HG02973 (cell line): ENCODE data around the gene LINGO1.

Source experiments
- ATAC-seq: cut with Tn5 transposase; IDR thresholded peaks from one replicate; pipeline ENCODE4 v1.9.1; 2021; ENCODE audit warnings: moderate library complexity; ENCODE audit not compliant: unreplicated experiment

LINGO1 gene

DNA sequence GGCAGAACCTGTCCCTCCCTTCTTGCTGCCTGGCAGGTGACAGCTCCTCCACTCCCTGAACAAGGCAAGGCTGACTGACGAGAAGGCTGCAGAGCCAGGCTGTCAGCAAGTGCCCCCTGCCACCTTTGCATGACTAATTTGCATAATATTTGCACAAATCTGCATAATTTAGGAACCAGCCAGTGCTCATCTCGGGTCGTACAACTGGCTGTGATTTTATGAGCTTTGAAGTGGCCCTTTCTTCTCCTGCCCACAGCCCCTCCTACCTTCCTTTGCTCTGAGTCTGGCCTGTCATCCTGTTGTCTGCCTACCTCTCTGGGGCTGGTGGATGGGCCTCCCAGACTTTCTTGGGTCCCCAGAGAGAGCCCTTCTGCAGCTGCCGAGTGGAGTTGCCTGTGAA lies 58.9 kb downstream of the LINGO1 start:
- ATAC-seq = no peak

DNA sequence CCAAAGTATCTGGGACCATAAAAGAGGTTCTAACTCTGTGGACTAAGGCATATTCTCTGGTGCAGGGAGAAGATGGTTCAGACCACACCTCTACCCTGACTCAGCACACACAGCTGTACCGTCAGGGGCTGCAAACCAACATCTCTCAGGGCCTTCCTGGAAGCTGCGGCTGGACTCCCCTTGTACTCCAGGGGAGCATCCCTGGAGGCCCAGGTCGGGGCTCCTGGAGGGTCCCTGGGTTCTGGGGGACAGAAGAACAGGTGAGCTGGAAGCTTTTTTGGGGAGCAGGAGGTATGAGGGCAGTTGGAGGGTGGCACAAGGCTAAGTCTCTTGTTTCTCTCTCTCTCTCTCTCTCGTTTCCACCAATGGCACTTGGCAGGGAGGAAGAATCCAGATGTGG lies 60.5 kb downstream of the LINGO1 start:
- no peak for ATAC-seq

DNA sequence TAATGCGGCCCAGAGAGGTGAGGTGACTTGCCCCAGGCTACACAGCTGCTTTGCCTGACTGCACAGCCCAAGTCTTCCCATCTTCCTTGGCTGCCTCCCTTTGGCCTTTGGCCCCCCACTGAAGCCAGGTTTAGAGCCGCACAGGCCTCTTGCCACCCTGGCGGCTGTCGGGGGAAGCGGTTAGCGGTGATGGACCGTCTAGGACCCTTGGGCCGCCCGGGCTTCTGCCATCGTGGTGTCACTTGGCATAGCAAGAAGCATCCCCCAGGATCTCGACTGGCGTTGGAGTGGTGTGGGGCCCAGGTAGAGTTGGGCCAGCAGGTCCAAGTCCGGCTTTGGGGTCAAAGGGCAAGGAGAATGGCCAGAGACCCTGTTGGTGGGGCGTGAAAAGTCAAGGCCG lies 61.0 kb downstream of the LINGO1 start:
- ATAC-seq = no peak

DNA sequence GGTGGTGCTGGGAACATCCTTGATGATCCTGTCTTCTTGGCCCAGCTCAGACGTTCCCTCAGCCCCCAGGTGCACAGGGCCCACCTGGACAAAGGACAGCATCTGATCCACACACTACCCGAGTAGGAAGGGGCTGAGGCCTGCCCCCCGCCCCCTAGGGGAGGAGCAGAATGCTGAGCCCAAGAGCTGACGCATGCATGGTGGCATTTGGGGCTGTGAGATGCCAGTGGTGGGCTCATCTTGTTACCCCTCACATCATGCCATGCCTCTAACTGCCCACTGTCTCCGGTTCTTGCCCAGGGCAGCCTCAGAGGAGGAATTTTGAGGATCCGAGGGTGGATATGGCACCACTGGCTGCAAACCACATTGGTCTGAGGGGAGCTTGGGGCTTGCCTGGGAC lies 61.5 kb downstream of the LINGO1 start:
- no peak for ATAC-seq

DNA sequence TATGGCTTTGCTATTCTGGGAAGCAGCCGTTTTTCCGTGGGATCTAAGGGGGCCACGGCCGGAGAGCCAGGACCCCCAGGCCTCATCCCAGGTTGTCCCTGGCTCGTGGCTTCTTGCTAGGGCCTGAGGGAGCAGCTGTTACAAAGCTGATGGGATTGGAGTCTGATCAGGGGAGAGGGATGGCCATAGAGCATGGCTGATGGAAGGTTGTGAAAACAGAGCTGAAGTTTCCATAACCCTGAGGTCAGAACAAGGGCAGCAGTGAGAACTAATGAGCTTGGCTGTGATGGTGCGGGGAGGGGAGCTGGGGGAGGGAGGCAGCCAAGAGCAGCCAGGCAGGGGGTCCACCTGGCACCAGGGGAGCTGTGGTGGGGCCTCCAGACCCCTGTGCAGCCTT lies 63.0 kb downstream of the LINGO1 start:
- ATAC-seq = no peak

DNA sequence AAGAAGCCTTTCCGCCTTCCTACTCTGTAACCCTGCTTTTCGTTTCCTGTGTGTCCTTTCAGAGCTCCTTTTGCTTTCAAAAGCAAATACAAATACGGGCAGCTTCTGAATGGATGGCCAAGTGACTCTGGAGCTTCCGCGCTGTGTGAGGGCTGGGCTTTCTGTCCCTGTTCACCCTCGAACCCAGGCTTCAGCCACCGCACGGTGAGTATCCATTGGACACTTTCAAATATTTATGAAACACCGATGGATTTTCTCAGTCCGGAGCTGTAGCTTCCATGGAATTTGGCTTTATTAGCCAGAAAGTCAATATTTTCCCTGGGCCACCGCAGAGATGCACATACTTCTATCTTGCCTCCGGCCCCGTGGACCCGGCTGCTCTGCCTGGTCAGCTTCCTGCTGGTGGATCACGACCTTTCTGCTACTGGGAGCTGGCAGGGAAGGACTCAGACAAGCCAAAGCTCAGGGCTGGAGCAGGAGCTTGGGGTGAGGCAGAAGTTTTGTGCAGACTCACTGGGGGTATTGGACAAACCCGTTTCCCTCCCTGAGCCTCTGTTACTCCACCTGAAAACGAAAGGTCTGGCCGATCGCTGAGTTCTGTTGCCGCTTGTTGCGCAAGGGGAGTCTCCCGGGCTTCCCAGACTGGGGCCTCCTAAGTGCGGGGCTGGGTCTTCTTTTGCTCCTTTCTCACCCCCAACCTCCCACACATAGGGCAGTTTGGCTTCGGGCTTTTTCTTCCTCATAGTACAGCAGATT lies 63.6 kb downstream of the LINGO1 start:
- ATAC-seq = no peak

DNA sequence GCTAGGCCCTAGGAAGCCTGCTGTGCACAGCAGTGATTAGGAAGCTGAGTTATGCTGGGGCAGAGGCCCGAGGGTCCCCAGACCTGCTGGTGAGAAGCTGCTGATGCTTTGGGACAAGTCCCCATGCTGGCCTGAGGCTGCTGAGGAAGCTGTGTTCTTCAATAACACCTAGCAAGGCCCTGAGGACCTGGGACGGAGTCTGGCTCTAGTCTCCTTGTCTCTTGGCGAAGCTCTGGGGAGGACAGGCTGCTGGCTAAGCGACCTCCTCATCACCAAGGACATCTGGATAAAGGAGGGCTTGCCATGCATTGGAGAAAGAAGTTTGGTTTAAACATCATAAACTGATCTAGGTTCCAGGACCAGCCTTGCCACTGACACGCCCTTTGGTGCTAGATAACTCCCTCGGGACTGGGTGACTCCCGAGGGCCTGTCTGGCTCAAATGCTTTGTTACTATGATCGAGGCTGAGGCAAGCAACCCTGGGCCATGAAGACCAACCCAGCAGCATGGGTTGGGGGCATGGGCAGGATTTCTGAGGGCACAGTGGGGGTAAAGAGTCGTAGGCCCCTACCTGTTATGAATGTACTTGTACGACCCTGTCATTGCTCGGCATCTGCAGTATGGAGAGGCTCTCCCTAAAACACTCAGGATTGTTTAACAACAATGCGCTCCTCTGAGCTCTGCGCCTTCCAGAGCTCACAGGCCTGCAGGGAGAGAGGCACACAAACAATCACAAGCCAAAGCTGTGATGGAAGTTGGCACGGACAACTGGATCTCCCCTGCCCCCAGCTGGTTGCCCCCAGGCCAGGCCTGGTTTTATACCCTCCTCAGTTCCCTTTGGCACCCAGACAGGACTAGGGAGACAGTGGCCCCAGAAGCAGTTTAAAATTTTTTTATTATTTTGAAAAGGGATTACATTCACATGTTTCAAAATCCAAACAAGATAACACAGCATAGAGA lies 64.4 kb downstream of the LINGO1 start:
- ATAC-seq = no peak

DNA sequence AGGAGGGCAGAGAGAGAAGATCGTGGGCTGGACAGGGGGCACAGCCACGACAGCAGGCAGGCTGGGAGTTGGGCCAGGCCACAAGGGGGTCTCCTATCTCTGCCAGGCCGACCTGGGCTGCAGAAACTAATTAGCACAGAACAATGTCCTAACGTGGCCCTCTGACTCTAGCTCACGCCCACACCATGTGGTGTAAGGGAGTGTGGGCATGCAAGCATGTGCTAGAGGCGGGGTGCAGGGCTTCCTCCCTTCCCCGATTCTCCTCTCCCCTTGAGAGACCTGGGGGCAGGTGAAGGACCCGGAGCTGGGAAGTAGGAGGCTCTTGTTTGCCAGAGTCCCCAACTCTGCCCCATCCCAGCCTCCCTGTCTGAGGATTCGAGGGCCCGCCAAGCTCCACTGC lies 65.5 kb downstream of the LINGO1 start:
- ATAC-seq = no peak

DNA sequence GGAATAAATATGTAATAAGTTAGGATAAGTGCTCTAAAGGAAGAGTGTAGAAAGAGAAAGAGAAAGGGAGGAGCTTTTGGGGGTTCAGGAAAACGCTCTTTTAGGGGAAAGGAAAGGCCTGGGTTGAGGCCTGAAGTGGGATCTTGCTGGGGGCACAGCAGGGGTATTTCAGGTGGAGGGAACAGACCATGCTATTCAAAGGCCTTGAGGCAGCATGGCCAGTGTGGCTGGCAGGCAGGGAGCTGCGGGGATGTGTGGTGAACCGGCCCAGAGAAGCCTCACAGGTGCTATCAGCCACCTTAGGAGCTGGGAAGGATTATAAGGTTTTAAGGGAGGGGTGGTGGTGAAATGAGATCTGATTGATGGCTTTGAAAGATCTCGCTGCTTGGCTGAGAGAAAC lies 66.6 kb downstream of the LINGO1 start:
- ATAC-seq = no peak

DNA sequence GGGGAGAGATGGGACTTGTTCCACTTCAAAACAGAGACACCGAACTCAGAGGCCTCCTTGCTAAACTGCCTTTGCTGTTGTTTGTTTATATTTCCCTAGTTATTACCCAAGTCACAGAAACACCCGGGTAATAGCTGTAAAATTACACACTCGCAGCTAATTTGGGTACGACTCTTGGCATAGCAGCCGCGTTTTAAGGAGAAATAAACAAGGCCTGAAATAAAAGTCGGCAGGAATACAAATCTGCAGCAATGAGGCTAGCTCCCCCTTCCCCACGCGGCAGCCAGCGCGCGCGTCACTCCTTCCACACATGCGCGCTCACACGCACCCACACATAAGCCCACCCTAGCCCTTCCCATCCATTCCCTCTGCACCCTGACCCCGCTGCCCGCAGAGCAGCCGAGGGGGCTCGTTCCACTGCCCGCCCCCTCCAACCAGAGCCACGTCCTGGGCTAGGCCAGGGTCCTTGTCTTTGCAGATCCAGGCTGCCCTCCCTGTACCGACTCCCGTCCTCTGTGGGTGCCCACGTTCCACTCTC lies 67.3 kb downstream of the LINGO1 start:
- no peak for ATAC-seq

DNA sequence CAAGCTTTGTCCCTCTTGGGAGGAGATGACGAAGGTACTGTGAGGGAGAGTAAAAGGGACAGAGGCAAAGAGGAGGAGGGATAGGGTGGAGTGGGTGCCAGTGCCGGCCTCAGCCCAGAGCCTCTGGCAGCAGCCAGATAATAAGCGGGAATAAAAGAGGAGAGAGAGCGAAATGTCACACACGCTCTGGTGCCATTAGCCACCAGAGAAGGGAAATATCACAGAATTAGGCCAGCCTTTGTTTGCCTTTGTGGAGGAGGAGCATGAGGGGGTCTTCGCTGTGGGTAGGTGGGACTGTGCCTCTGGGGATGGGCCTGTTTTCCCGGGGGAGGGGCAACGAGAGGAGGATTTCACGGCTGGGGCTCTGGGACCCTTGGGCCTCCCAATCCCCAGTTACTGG lies 67.8 kb downstream of the LINGO1 start:
- no peak for ATAC-seq

DNA sequence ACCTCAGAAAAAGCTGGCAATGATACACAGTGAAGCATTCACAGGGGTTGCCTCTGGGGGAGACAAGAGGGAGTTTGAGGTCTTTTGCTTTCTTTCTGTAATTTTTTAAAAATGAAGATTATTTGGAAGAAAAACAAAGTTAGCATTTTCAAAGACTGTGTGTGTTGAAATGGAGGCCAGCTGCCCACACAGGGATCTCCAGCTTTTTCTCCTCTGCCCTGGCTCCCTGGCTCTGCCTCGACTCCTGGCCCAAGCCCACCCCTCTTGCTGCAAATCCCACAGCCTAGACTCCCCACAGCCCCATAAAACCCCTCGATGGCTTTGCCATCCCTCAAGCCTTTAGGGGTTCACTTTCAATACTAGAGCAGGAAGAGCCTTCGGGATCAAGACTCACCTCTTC lies 68.4 kb downstream of the LINGO1 start:
- ATAC-seq = no peak

DNA sequence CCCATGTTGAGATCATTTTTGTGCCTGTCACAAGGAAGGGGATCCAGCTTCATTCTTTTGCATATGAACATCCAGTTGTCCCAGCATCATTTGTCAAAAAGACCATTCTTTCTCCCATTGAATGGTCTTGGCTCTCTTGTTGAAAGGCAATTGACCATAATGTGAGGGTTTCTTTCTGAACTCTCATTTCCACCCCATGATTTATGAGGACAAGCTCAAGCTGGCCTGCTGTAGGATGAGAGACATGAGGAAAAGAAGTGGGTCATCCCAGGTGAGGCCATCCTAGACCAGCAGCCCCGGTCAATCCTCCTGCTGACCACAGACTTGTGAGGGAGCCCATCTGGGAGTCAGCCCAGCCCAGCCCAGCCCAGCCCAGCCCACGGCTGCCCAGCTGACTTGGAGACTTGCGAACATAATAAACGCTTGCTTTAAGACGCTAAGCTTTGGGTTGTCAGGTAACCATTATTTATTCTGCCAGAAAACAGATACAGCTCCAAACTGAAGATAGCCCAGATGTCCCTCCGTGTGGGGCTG lies 69.0 kb downstream of the LINGO1 start:
- no peak for ATAC-seq
